Measurements from ENCODE around the gene TBCK. TPM values are rescaled to one million over a fixed set of nuclear protein-coding genes. Genes with fewer than 3 reads are reported as not detected.

The TBCK gene
- total RNA-seq, 1 donor from 2014 or later: 16.3 TPM

- H3K4me3 ChIP-seq (ENCODE audit: low read depth, low read length): no peak overlapping the region
- H3K27me3 ChIP-seq (ENCODE audit: control insufficient read depth, insufficient read depth, low read length): no peaks in the 10 kb centered on the region
- no peak for DNase-seq (ENCODE audit: low read depth)
- FAIRE-seq: no peak
- TF ChIP-seq, protein P1, sequence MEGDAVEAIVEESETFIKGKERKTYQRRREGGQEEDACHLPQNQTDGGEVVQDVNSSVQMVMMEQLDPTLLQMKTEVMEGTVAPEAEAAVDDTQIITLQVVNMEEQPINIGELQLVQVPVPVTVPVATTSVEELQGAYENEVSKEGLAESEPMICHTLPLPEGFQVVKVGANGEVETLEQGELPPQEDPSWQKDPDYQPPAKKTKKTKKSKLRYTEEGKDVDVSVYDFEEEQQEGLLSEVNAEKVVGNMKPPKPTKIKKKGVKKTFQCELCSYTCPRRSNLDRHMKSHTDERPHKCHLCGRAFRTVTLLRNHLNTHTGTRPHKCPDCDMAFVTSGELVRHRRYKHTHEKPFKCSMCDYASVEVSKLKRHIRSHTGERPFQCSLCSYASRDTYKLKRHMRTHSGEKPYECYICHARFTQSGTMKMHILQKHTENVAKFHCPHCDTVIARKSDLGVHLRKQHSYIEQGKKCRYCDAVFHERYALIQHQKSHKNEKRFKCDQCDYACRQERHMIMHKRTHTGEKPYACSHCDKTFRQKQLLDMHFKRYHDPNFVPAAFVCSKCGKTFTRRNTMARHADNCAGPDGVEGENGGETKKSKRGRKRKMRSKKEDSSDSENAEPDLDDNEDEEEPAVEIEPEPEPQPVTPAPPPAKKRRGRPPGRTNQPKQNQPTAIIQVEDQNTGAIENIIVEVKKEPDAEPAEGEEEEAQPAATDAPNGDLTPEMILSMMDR (IDR thresholded peaks at IDR 0.05; ENCODE audit: insufficient read depth, low read length, severe bottlenecking): no peak
- H3K36me3 ChIP-seq (ENCODE audit: control insufficient read depth, insufficient read depth, low read length): no peaks in the 10 kb centered on the region
Observed at GRCh38 chr4:105998171-105999063, 317.6 kb downstream of the TBCK start.

DNA sequence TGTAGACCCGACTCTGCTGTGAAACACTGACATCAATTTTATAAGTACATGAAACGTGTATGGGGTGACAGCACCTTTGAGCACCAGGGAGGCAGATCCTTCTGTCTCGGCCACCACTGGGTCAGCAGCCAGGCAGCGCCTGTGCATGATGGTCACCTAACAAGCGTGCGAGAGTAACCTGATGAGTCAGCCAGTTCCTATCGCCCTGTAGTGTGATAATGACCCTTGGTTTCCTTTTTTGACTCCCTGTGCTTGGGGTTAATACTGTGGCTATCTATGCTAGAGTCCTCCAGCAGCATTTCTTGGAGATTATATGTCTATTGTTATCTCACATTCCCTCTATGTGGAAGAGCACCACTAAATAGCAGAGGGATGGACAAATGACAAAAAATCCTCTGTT lies 319.2 kb downstream of the TBCK start:
- H3K4me3 ChIP-seq (ENCODE audit: low read depth, low read length): no peak overlapping the region
- no peaks in the 10 kb centered on the region for H3K27me3 ChIP-seq (ENCODE audit: control insufficient read depth, insufficient read depth, low read length)
- no peak for FAIRE-seq
- no peak for DNase-seq (ENCODE audit: low read depth)
- TF ChIP-seq, protein P1 (IDR thresholded peaks at IDR 0.05; ENCODE audit: insufficient read depth, low read length, severe bottlenecking): no peak
- no peaks in the 10 kb centered on the region for H3K36me3 ChIP-seq (ENCODE audit: control insufficient read depth, insufficient read depth, low read length)

GRCh38 chr4:105994841-105995501 lies 321.0 kb downstream of the TBCK start:
- Histone ChIP-seq H3K4me3 (ENCODE audit: low read depth, low read length) (no peak overlapping the region), H3K27me3 (ENCODE audit: control insufficient read depth, insufficient read depth, low read length) (no peaks in the 10 kb centered on the region), H3K36me3 (ENCODE audit: control insufficient read depth, insufficient read depth, low read length) (no peaks in the 10 kb centered on the region)
- no peak for FAIRE-seq
- DNase-seq (ENCODE audit: low read depth): no peak
- TF ChIP-seq, protein P1 (IDR thresholded peaks at IDR 0.05; ENCODE audit: insufficient read depth, low read length, severe bottlenecking): no peak

GRCh38 chr4:105994061-105994460 lies 321.9 kb downstream of the TBCK start:
- Histone ChIP-seq H3K4me3 (ENCODE audit: low read depth, low read length) (no peak overlapping the region), H3K36me3 (ENCODE audit: control insufficient read depth, insufficient read depth, low read length) (no peaks in the 10 kb centered on the region), H3K27me3 (ENCODE audit: control insufficient read depth, insufficient read depth, low read length) (no peaks in the 10 kb centered on the region)
- TF ChIP-seq, protein P1 (IDR thresholded peaks at IDR 0.05; ENCODE audit: insufficient read depth, low read length, severe bottlenecking): no peak
- no peak for FAIRE-seq
- no peak for DNase-seq (ENCODE audit: low read depth)

- Histone ChIP-seq H3K4me3 (ENCODE audit: low read depth, low read length) (no peak overlapping the region), H3K36me3 (ENCODE audit: control insufficient read depth, insufficient read depth, low read length) (no peaks in the 10 kb centered on the region), H3K27me3 (ENCODE audit: control insufficient read depth, insufficient read depth, low read length) (no peaks in the 10 kb centered on the region)
- FAIRE-seq (no peak), DNase-seq (ENCODE audit: low read depth) (peak; percentile 62)
- TF ChIP-seq, protein P1 (IDR thresholded peaks at IDR 0.05; ENCODE audit: insufficient read depth, low read length, severe bottlenecking): no peak
Observed at GRCh38 chr4:105992641-105993305, 323.2 kb downstream of the TBCK start.

Data from bronchial epithelial cell (primary cell).